Measurements from ENCODE around the gene UNC13B. TPM values are rescaled to one million over a fixed set of nuclear protein-coding genes. Genes with fewer than 3 reads are reported as not detected.

The UNC13B gene
- total RNA-seq, 5 donors from 2014 or later (not counting 1 experiment from before 2014, with no cell fraction given) = 0.45 to 1.2 (median 0.72) TPM

- Histone ChIP-seq H3K27ac (ENCODE audit: low read length) (peak within 1 kb of the TSS; percentile 74), H3K9me3 (no peaks in the 10 kb centered on the region), H3K4me1 (ENCODE audit: control insufficient read depth in 1 of 2, extremely low read depth in 1 of 2, insufficient read depth in 2 of 2, low read length in 2 of 2) (peaks cover 27 to 55% of the 10 kb centered on the region in 2 experiments), H3K27me3 (replicated peaks in 1 of 2; ENCODE audit: control insufficient read depth in 2 of 2, extremely low read depth in 1 of 2, insufficient read depth in 2 of 2, low read length in 1 of 2) (peaks cover 0 to 2% of the 10 kb centered on the region in 2 experiments), H3K4me3 (ENCODE audit: control insufficient read depth in 1 of 2, extremely low read depth in 1 of 2, low read length in 1 of 2) (peak within 1 kb of the TSS; percentile 68 to 81), H3K36me3 (ENCODE audit: control insufficient read depth in 2 of 2, extremely low read depth in 1 of 2, insufficient read depth in 1 of 2, low read length in 1 of 2) (no peaks in the 10 kb centered on the region)
- H3K4me1 Mint-ChIP-seq = peaks cover 48 to 52% (median 48%) of the 10 kb centered on the region in 3 donors
- ATAC-seq (replicated peaks in 1 of 4) = peak; percentile 66 to 71 (median 70)
- H3K4me3 Mint-ChIP-seq = peak within 1 kb of the TSS; percentile 88 to 91 (median 90)
- H3K9me3 Mint-ChIP-seq = no peaks in the 10 kb centered on the region
- peak within 1 kb of the TSS; percentile 95 to 97 for H3K27ac Mint-ChIP-seq
- peak; percentile 76 to 94 (median 86) for DNase-seq
- H3K27me3 Mint-ChIP-seq = peaks cover 0 to 1% of the 10 kb centered on the region in 2 donors
- under 1% methylated on average over 35 of the region's 54 CpGs for WGBS (ENCODE audit: insufficient coverage)
- no peaks in the 10 kb centered on the region for H3K36me3 Mint-ChIP-seq
- ChIA-PET CTCF (interaction anchor here (0.5 to 3.0 kb wide), 5 partner anchors 13 to 1057 kb away, joined by 3 to 12 read pairs (median 4); partner anchors contain the start of gene STOML2 (in 1 of the 2)), POLR2A (interaction anchor here (0.6 kb wide), 5 partner anchors 13 to 937 kb away, joined by 3 to 5 read pairs (median 4); partner anchors contain the start of genes MYORG (in 1 of the 2), STOML2 (in 1 of the 2) and UBAP1 (in 1 of the 2))
These were observed 45.9 kb upstream of the UNC13B start, which contains the start of gene ATOSB for GRCh38 chr9:35115680-35116538. Gene ATOSB (minus strand): TSS chr9:35115862. CDS start chr9:35108274, 7,588 bp downstream.

- Histone ChIP-seq H3K36me3 (ENCODE audit: control insufficient read depth in 2 of 2, extremely low read depth in 1 of 2, insufficient read depth in 1 of 2, low read length in 1 of 2) (no peaks in the 10 kb centered on the region), H3K27me3 (replicated peaks in 1 of 2; ENCODE audit: control insufficient read depth in 2 of 2, extremely low read depth in 1 of 2, insufficient read depth in 2 of 2, low read length in 1 of 2) (peaks cover 0 to 2% of the 10 kb centered on the region in 2 experiments), H3K4me1 (ENCODE audit: control insufficient read depth in 1 of 2, extremely low read depth in 1 of 2, insufficient read depth in 2 of 2, low read length in 2 of 2) (peaks cover 26 to 51% of the 10 kb centered on the region in 2 experiments), H3K4me3 (ENCODE audit: control insufficient read depth in 1 of 2, extremely low read depth in 1 of 2, low read length in 1 of 2) (peak overlapping the region; percentile 68 to 81), H3K27ac (ENCODE audit: low read length) (peak overlapping the region; percentile 74), H3K9me3 (no peaks in the 10 kb centered on the region)
- ChIA-PET CTCF (interaction anchor here in 1 of 2 donors (0.9 to 3.0 kb wide), 6 partner anchors 13 to 142 kb away, joined by 3 to 12 read pairs (median 6); partner anchors contain the start of genes FANCG and STOML2), POLR2A (no interaction called here)
- Mint-ChIP-seq H3K4me1 (peaks cover 45 to 47% (median 46%) of the 10 kb centered on the region in 3 donors), H3K27ac (peak overlapping the region; percentile 95 to 97), H3K36me3 (no peaks in the 10 kb centered on the region), H3K4me3 (peak overlapping the region; percentile 88 to 91 (median 90)), H3K9me3 (no peaks in the 10 kb centered on the region), H3K27me3 (peaks cover 3% of the 10 kb centered on the region in 2 donors)
- WGBS (ENCODE audit: insufficient coverage) = 2% methylated on average over 12 of the region's 12 CpGs
- DNase-seq = no peak
- ATAC-seq (replicated peaks in 1 of 4) = peak in 1 of 4 experiments; percentile 17
These were observed 45.3 kb upstream of the UNC13B start for GRCh38 chr9:35116539-35116897.

GRCh38 chr9:35116898-35117551, 44.8 kb upstream of the UNC13B start:
- CTCF ChIA-PET = interaction anchor here in 1 of 2 donors (0.6 to 3.0 kb wide), 8 partner anchors 12 to 142 kb away, joined by 3 to 12 read pairs (median 4); partner anchors contain the start of genes FANCG and STOML2
- POLR2A ChIA-PET = interaction anchor here in 1 of 2 donors (0.5 kb wide), 1 partner anchor 910 kb away, joined by 5 read pairs; no protein-coding TSS in a partner anchor
- peak; percentile 64 to 96 (median 85) for DNase-seq

GRCh38 chr9:35134920-35135319, 26.9 kb upstream of the UNC13B start:
- ATAC-seq (replicated peaks in 1 of 4) = no peak
- Histone ChIP-seq H3K36me3 (ENCODE audit: control insufficient read depth in 2 of 2, extremely low read depth in 1 of 2, insufficient read depth in 1 of 2, low read length in 1 of 2) (no peaks in the 10 kb centered on the region), H3K4me1 (ENCODE audit: control insufficient read depth in 1 of 2, extremely low read depth in 1 of 2, insufficient read depth in 2 of 2, low read length in 2 of 2) (no peaks in the 10 kb centered on the region), H3K4me3 (ENCODE audit: control insufficient read depth in 1 of 2, extremely low read depth in 1 of 2, low read length in 1 of 2) (no peak overlapping the region), H3K27ac (ENCODE audit: low read length) (no peak overlapping the region), H3K9me3 (no peaks in the 10 kb centered on the region), H3K27me3 (replicated peaks in 1 of 2; ENCODE audit: control insufficient read depth in 2 of 2, extremely low read depth in 1 of 2, insufficient read depth in 2 of 2, low read length in 1 of 2) (peaks cover 0 to 10% of the 10 kb centered on the region in 2 experiments)
- Mint-ChIP-seq H3K4me1 (no peaks in the 10 kb centered on the region), H3K27me3 (peaks cover 0 to 2% of the 10 kb centered on the region in 2 donors), H3K27ac (no peak overlapping the region), H3K9me3 (peaks cover 0 to 4% (median 3%) of the 10 kb centered on the region in 3 donors), H3K36me3 (no peaks in the 10 kb centered on the region), H3K4me3 (no peak overlapping the region)
- ChIA-PET POLR2A (no interaction called here), CTCF (interaction anchor here in 1 of 2 donors (0.6 kb wide), 2 partner anchors 8 to 474 kb away, joined by 3 to 4 read pairs; no protein-coding TSS in a partner anchor)
- DNase-seq = no peak
- WGBS (ENCODE audit: insufficient coverage) = 83% methylated on average over 3 of the region's 6 CpGs

More at GRCh38 chr9:35116898-35117551, 44.8 kb upstream of the UNC13B start:
- Mint-ChIP-seq H3K4me1 (peaks cover 40 to 42% (median 41%) of the 10 kb centered on the region in 3 donors), H3K4me3 (peak overlapping the region; percentile 88 to 91 (median 90)), H3K36me3 (no peaks in the 10 kb centered on the region), H3K9me3 (no peaks in the 10 kb centered on the region), H3K27me3 (peaks cover 3% of the 10 kb centered on the region in 2 donors), H3K27ac (peak overlapping the region; percentile 95 to 97)
- peak; percentile 69 to 73 (median 70) for ATAC-seq (replicated peaks in 1 of 4)
- 35% methylated on average over 25 of the region's 30 CpGs for WGBS (ENCODE audit: insufficient coverage)
- Histone ChIP-seq H3K9me3 (no peaks in the 10 kb centered on the region), H3K27me3 (replicated peaks in 1 of 2; ENCODE audit: control insufficient read depth in 2 of 2, extremely low read depth in 1 of 2, insufficient read depth in 2 of 2, low read length in 1 of 2) (peaks cover 0 to 4% of the 10 kb centered on the region in 2 experiments), H3K36me3 (ENCODE audit: control insufficient read depth in 2 of 2, extremely low read depth in 1 of 2, insufficient read depth in 1 of 2, low read length in 1 of 2) (no peaks in the 10 kb centered on the region), H3K4me3 (ENCODE audit: control insufficient read depth in 1 of 2, extremely low read depth in 1 of 2, low read length in 1 of 2) (peak overlapping the region; percentile 68 to 81), H3K27ac (ENCODE audit: low read length) (peak overlapping the region; percentile 74), H3K4me1 (ENCODE audit: control insufficient read depth in 1 of 2, extremely low read depth in 1 of 2, insufficient read depth in 2 of 2, low read length in 2 of 2) (peaks cover 25 to 46% of the 10 kb centered on the region in 2 experiments)

- ChIA-PET CTCF (no interaction called here), POLR2A (no interaction called here)
- no peak overlapping the region for H3K4me3 ChIP-seq (ENCODE audit: control insufficient read depth in 1 of 2, extremely low read depth in 1 of 2, low read length in 1 of 2)
- no peaks in the 10 kb centered on the region for H3K36me3 ChIP-seq (ENCODE audit: control insufficient read depth in 2 of 2, extremely low read depth in 1 of 2, insufficient read depth in 1 of 2, low read length in 1 of 2)
- peaks cover 0 to 2% of the 10 kb centered on the region in 2 donors for H3K27me3 Mint-ChIP-seq
- 84% methylated on average over 3 of the region's 7 CpGs for WGBS (ENCODE audit: insufficient coverage)
- H3K36me3 Mint-ChIP-seq = no peaks in the 10 kb centered on the region
- peaks cover 0 to 13% of the 10 kb centered on the region in 2 experiments for H3K27me3 ChIP-seq (replicated peaks in 1 of 2; ENCODE audit: control insufficient read depth in 2 of 2, extremely low read depth in 1 of 2, insufficient read depth in 2 of 2, low read length in 1 of 2)
- H3K4me1 ChIP-seq (ENCODE audit: control insufficient read depth in 1 of 2, extremely low read depth in 1 of 2, insufficient read depth in 2 of 2, low read length in 2 of 2) = no peaks in the 10 kb centered on the region
- no peaks in the 10 kb centered on the region for H3K4me1 Mint-ChIP-seq
- no peaks in the 10 kb centered on the region for H3K9me3 ChIP-seq
- H3K9me3 Mint-ChIP-seq = peaks cover 3 to 7% (median 3%) of the 10 kb centered on the region in 3 donors
- no peak overlapping the region for H3K4me3 Mint-ChIP-seq
- no peak overlapping the region for H3K27ac ChIP-seq (ENCODE audit: low read length)
- DNase-seq = no peak
- no peak for ATAC-seq (replicated peaks in 1 of 4)
- H3K27ac Mint-ChIP-seq = no peak overlapping the region
These were observed 25.8 kb upstream of the UNC13B start for GRCh38 chr9:35135988-35136387.
